Activated naive CD4-positive, alpha-beta T cell treated with anti-CD3 and anti-CD28 coated beads, Interleukin-2, amount 50 U/mL, for 16 hours (primary cell): ENCODE results near the gene DES.
"Not testable (repeated sequence)": the region's sequence is repeated elsewhere in the genome, so short reads cannot be mapped to it uniquely, and the experiment has no call there.

Source experiments
- DNase-seq: peaks from one replicate; pipeline ENCODE4 v3.0.0-alpha.2; 2020

DES gene

DNA sequence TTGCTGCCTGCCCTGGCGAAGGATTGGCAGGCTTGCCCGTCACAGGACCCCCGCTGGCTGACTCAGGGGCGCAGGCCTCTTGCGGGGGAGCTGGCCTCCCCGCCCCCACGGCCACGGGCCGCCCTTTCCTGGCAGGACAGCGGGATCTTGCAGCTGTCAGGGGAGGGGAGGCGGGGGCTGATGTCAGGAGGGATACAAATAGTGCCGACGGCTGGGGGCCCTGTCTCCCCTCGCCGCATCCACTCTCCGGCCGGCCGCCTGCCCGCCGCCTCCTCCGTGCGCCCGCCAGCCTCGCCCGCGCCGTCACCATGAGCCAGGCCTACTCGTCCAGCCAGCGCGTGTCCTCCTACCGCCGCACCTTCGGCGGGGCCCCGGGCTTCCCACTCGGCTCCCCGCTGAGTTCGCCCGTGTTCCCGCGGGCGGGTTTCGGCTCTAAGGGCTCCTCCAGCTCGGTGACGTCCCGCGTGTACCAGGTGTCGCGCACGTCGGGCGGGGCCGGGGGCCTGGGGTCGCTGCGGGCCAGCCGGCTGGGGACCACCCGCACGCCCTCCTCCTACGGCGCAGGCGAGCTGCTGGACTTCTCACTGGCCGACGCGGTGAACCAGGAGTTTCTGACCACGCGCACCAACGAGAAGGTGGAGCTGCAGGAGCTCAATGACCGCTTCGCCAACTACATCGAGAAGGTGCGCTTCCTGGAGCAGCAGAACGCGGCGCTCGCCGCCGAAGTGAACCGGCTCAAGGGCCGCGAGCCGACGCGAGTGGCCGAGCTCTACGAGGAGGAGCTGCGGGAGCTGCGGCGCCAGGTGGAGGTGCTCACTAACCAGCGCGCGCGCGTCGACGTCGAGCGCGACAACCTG is at the start of gene DES:
TSS of gene DES (plus strand) at position 223 of the 857 bp plus-strand sequence. CDS start at position 309, 86 bp downstream.
- no peak for DNase-seq

- DNase-seq, result no peak
These were observed 49.4 kb upstream of the DES start for GRCh38 chr2:219368690-219369191.

DNA sequence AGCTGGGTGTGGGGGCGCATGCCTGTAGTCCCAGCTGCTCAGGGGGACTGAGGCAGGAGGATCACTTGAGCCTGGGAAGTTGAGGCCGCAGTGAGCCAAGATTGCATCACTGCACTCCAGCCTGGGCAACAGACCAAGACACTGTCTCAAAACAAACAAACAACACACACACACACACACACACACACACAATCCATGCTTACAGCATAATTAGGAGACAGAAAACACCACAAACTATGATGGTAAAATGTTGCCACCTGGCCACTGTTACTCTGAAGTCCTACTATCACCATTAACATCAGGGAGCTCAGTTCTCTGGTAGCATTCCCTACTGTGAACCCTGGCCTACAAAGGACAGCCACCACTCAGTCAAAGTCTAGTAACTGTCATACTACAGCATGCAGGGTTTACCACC is 48.7 kb upstream of the DES start:
- DNase-seq, result no peak

DNA sequence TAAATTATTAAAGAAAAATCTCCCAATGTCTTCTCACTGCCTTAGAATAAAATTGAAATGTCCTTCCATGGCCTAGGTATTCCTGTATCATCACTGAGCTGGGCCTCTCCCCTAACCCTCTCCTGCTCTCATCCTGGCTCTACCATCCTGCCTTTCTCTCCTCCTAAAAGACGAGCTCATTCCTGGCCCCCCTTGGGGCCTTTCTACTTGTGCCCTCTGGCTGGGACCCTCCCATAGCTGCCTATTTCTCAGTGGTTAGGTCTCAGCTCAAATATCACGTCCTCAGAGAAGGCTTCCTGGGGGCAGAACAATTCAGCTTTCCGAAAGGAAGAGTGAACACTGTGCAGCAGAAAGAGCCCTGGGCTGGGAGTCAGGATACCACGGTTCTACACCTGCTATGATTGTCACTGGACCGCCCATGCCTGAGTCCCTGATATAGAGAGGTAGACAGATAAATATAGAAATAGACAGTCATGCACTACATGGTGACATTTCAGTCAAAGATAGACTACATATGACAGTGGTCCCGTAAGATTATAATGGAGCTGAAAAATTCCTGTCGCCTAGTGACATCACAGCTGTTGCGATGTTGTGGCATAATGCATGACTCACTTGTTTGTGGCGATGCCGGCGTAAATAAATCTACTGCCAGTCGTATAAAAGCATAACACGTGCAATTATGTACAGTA is 39.9 kb upstream of the DES start:
- DNase-seq, result no peak

DNA sequence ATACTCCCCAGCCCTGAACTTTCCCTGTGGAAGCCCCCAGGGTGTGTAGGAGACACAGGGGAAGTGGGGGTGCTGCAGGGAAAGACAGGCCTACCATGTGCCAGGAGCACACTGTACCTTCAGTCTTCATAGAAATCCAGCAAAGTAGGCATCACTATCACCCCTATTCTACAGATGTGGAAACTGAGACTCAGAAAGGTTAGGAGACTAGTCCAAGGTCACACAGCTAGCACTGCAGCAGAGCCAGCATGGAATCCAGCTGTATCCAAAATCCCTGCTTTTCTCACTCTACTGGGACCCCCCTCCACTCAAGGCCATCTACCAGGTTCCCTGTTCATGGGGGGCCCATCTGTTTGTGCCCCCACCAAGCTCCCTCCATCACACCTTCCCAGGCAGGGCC is 37.3 kb upstream of the DES start:
- no peak for DNase-seq

- DNase-seq, result no peak
These were observed 36.7 kb upstream of the DES start for GRCh38 chr2:219381448-219381847.

- DNase-seq, result no peak
These were observed 34.0 kb upstream of the DES start for GRCh38 chr2:219384083-219384713.

- DNase-seq, result no peak
These were observed 33.3 kb upstream of the DES start for GRCh38 chr2:219384859-219385258.

GRCh38 chr2:219385958-219386520 is 32.1 kb upstream of the DES start:
- DNase-seq, result no peak

DNA sequence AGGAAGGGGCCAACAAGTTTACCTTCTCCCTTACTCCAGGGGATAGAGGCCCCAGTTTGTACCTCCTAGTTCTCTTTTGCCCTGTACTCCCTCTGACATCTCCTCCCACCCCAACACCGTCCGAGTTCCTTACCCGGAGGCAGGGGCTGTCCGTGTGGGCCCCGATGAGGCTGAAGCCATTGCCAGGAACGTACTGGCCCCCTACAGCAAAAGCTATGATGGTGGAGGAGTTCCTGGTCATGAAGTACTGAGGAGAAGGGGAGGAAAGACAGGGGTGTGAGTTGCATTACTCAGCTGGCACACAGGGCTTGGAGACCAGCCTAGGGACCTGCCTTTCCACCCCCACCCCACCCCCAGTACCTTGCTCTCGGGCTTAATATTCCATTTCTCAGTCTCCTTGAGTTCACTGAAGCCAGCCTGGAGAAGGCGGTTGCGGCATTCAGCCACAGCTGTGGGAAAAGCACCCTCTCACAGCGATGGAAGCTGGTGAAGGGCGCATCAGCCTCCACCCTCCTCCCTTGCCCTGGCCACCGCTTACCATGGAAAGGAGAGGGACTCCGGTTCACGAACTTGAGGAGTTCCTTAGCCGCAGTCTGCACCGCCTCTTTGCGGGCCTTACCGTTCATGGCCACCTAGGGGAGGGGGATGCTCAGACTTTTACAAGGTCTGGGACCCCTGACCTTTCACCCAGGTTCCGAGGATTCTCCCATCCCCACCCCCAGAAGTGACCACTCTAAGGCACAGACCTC is 31.5 kb upstream of the DES start:
- peak; percentile 23 for DNase-seq

- peak; percentile 87 for DNase-seq
These were observed 30.7 kb upstream of the DES start, which contains the start of gene DNPEP for GRCh38 chr2:219387306-219388120. TSS of gene DNPEP (minus strand) at chr2:219387912. CDS start at chr2:219387794, 118 bp downstream.

- peak; percentile 99 for DNase-seq
These were observed 29.9 kb upstream of the DES start for GRCh38 chr2:219388121-219388906.

DNA sequence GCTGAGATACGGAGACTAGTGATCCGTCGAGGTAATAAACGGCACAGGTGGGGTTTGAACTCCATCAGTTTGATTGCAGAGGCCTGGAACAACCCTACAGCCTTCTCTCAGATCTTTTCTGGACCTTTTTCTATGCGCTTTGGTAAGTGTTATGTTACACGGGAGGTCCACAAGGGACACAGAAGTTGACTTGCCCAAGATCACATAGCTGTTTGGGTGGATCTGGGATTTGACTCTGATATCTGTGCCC is 29.3 kb upstream of the DES start:
- DNase-seq, result no peak

GRCh38 chr2:219392754-219393153 is 25.4 kb upstream of the DES start:
- DNase-seq, result no peak

DNA sequence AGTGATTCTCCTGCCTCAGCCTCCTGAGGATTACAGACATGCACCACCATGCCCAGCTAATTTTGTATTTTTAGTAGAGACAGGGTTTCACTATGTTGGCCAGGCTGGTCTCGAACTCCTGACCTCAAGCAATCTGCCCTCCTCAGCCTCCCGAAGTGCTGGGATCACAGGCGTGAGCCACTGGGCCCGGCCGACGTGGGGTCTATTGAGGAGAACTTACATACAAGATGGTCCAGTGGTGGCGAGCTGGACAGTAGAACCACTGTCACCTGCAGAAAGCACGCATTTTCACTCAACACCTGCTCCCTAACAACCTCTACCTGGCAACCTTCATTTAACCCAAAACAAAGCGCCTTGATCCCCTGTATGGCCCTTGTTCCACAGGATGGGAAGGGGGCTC is 23.1 kb upstream of the DES start:
- not testable (repeated sequence) for DNase-seq

DNA sequence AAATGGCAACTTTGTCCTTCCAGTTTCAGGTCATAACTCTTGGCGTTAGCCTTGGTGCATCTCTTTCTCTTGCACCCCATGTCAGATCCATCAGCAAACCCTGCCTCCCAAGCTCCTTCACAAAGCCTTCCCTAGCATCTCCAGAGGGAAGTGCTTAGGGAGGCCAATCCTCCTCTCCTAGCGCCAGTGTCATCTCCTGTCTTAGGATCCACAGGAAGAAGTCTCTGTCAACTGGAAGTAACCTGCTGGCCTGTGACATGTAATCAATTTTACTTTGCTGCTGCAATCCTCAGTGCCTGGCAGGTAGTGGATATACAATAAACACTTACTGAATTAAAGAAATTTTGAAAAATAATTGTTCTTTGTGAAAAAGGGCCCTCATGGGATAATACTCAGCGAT is 22.6 kb upstream of the DES start:
- DNase-seq, result no peak

DNA sequence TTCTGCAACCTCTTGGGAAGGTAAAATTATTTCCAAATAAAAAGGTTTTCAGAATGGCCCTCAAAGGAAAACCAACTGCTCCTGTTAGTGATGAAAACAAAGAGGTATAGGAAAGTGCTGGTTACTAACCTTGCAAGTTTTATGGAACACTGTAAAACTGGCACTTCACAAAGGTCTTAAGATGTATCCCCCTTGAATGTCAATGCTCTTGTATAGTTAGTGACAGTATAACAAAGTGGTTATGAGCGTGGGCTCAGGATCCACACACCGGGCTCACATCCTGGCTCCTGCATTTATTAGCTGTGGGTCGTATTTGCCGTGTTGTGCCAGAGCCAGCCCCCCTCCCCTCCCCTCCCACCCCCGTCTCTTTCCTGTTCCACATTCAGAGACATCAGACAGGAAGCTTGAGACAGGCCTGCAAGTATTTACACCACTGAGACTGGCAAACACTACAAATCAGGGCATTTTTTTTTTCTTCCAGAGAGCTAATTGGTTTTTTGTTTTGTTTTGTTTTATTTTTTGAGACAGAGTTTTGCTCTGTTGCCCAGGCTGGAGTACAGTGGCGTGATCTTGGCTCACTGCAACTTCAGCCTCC is 21.2 kb upstream of the DES start:
- no peak for DNase-seq

DNA sequence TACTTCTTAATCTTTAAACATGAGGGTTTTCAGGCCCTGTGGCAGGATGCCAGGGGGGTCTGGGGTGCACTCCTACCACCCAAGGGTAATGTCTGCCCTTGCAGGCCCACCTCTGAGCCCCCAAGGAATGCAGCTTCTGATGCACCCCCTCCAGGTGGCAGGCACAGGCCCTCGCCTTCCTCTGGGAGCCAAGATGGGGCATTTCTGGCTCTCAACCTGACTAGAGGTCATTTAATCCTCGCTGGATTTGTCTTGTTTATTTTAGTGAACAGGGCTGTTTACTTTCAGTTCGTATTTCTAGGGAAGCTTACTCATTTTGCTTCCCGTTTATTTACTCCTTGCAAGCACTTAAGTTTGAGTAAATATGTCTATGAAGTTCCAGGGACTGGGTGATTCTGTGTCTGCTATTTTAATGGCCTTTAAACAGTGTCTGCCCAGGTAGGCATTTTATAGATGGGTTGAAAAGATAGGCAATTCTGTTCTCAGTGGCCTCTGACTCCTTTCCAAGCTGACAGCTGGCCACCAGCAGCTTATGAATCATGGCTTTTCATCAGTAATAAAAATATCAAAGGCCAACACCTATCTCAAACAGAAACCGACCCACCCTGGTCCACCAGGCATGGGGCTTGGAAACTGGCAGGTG is 19.3 kb upstream of the DES start:
- DNase-seq, result no peak

- DNase-seq, result no peak
These were observed 18.3 kb upstream of the DES start for GRCh38 chr2:219399716-219400478.
